Inferior parietal cortex (tissue), 1 donor: ENCODE measurements around the gene NUBP1.

Experiments
- DNase-seq: peaks from one replicate; pipeline ENCODE4 v3.0.0-alpha.2; 2016; ENCODE audit errors: extremely low spot score

The NUBP1 gene

DNA sequence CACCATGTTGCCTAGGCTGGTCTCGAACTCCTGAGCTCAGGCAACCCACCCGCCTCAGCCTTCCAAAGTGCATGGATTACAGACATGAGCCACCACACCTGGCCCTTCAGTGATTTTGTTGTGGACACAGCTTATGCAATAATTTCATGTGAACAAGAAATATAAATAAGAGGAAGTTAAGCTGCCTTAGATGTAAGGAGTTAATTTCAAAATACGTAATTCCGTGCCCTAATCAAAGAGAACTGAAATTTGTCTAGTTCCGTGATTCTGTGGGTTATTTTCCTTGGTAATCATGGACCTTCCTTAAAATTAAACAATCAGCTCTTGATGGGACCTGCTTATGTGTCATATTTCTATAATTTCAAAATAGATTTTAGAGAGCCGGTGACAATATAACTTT lies 63.1 kb downstream of the NUBP1 start:
- no peak for DNase-seq

GRCh38 chr16:10808218-10808617 lies 64.6 kb downstream of the NUBP1 start:
- DNase-seq: no peak

DNA sequence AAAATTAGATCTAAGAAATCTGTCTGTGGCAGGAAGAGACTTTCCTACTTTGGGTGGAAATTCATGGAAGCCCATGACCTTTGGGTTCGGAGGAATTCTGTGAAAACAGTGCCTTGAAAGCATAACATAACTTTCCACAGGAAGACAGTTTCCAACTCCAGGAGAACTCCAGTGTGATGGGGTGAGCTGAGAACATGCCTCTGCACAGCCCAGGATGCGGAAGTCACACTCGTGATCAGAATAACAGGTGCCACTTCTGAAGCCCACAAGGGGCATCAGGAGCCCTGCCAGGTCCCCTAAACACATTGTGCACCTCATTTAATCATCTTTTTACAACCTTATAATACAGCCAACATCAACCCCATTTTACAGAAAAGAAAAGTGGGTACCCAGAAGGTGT lies 65.2 kb downstream of the NUBP1 start:
- no peak for DNase-seq

DNA sequence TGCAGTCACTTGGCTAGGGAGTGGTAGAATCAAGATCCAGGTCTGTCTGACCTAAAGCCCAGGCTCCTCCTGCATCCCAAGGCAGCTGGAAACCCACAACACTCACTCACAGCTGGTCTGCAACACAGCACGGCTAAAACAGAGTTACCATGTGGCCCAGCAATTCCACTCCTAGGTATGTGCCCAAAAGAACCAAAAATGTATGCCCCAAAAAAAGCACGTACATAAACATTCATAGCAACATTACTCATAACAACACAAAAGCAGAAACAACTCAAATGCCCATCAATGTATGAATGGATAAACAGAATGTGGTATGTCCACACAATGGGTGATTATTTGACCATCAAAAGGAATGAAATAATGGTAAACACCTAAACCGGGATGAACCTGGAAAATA lies 66.1 kb downstream of the NUBP1 start:
- no peak for DNase-seq

GRCh38 chr16:10812312-10813098 lies 68.9 kb downstream of the NUBP1 start:
- DNase-seq: no peak

DNA sequence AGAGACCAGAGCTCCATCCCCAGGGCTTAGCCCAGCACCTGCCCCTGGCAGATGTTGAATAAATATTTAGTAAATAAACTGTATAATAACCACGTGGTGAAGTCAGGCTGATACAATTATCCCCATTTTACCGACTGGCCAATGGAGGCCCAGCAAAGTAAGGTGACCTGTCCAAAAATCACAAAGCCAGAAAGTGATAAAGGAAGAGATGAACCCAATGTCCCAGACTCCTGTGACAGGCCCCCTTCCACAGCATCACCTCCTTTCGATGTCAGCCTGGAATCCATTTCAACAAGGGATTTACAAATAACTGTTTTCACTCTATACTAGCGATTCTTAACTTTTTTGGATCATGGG lies 69.4 kb downstream of the NUBP1 start:
- no peak for DNase-seq

DNA sequence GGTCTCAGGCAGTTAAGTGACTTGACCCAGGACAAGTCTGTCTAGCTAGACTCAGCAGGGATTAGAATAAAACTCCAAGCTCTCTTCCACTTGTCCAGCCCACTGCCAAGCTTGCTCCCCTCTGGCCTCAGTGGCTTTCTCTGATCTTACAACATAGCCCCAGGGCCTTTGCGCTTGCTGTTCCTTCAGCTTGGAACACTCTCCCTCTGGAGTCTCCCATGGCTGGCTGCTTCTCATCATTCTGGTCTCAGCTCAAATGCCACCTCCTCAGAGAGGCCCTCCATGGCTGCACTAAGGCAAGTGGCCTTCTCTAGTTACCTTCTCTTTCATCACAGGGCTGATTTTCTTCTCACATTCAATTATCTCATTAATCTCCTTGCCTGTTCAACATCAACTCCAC lies 73.9 kb downstream of the NUBP1 start:
- no peak for DNase-seq

DNA sequence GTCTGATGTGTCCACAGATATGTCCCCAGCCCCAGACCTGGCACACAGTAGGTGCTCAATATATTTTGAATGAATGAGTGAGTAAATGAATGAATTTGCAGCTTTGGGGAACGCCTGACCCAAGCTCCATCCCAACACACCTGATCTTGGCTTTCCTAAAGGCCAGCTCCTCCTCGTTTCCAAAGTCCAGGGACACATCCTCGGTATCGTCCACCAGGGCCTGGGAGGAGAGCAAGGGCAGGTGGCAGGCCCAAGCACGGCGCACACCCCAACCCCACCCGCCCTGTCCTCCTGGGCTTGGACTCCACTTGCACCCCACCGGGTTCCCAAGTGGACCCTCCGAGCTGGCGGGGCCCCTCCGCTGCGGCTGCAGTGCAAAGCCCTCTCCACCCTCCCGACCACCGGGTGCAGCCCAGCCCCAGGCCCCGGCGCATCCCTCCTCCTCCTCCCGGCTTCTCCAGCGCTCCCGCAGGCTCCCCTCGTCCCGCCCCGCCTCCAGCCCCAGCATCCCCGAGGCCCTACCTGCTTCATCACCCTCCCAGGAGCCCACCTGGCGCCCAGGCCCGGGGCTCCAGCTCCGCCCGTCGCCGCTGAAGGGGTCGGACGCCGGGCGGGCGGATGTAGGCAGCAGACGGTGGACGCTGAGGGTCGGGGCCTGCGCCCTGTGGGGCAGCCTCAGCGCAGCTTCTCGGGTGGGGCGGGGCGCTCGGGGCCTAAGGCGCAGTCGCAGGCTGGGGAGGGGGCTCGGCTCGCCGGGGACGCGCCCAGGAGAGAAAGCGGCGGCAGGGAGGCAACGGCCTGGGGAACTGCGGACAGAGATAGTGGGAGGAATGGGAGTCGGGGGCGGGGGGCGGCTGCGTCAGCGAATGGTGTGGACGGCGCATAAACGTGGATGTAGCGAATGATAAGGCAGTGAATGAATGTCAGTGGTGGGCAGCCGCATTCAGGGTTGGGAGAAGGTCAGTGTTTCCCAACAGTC lies 74.6 kb downstream of the NUBP1 start, which contains the start of gene TVP23A:
Gene TVP23A (minus strand): TSS at position 832 of the 979 bp plus-strand sequence. CDS start 301 bp downstream, at position 531.
- DNase-seq: no peak
